HG03469 (cell line): Measurements from ENCODE around the gene XNDC1N.
A peak's percentile ranks its signal among the peaks of the same experiment; 100 is the strongest.
"Not testable (repeated sequence)": the region's sequence is repeated elsewhere in the genome, so short reads cannot be mapped to it uniquely, and the experiment has no call there.

Experiments
- ATAC-seq: cut with Tn5 transposase; IDR thresholded peaks from one replicate; pipeline ENCODE4 v1.9.1; 2021; ENCODE audit warnings: mild to moderate bottlenecking, moderate library complexity, moderate number of reproducible peaks; ENCODE audit not compliant: unreplicated experiment

The XNDC1N gene

DNA sequence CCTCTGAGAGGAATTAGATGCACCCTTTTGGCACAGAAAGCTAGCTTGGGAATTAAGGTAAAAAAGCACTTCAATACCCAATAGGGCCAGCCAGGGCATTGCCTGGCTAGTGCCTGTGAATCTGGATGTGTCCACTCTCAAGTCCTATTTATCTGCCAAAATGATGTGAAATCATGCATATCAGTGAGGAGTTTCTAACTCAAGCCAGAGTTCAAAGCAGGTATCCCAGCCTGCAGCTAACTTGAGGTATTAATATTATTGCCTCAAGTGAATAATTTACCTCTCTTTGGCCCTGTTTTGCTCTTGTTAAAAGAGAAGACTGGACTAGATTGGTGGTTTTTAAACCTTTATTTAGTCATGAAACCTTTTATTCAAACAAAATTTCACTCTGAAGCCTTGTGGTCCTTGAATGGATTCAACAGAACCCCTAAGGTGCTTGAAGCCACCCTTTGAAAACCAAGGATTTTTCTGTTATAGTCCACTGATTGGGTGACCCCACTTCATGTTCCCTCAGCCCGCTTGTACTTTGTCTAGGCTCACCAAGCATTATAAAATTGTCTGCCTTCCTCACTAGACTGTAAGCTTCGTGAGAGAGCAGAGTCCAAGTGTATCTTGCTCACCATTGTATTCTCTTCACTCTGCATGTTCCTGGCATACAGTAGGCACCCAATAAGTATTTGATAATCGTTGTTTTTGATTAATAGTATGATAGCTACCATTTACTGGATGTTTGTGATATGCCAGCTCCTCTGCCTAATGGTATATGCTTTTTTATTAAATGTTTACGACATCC is 4.9 kb upstream of the XNDC1N start:
- no peak for ATAC-seq

DNA sequence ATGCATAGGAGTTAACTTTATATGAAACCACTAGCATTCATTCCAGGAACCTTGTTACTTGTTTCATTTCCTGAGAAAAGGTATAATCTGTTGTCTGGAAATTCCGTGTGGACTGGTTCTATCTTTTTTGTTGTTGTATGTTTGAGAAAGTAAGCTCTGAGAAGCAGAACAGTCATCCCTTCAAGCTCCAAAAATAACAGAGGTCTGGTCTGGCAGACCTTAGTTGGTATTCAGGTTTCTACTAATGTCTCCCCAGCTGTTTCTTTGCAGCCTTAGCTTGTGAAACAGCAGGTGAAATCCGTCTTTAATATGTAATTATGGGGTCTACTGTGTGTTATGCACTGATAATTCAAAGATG is 2.8 kb upstream of the XNDC1N start:
- no peak for ATAC-seq

DNA sequence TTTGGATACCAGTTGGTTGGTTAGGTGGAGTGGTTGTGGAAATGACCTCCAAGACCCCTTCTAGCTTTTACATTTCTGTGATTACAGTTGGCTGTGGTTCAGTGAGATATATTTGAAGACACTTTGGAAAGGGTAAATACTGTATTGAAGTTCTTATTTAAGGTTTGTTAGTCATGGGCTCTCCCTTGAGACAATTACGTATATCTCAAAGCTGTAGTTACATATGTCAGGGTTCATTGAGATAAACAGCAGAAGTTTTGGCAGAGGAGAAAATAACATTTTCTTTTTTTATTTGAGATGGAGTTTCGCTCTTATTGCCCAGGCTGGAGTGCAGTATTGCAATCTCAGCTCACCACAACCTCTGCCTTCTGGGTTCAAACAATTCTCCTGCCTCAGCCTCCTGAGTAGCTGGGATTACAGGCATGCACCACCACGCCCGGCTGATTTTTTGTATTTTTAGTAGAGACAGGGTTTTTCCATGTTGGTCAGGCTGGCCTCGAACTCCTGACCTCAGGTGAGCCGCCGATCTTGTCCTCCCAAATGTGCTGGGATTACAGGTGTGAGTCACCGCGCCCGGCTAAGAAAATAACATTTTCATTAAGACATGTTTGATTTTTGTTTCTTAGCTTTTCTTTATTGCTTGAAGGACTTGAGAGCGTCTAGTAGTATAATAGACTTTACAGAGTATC is 2.3 kb upstream of the XNDC1N start:
- no peak for ATAC-seq

DNA sequence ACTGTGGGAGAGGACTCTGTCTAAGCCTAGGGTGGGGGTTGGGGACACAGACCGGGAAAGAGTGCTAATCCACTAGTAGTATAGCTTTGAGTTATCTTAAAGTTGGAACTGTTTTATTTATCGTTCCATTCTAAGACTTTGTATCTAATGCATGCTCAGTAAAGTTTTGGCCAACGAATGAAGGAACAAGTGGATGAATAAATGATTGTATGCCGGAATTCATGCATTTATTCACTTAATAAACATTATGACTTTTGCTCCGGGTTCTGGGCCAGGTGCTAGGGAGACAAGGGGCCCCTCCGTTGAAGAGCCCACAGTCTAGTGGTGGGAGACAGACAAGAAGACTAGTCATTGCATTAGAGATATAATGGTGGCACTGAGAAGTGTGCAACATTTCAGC is 1.1 kb upstream of the XNDC1N start:
- no peak for ATAC-seq

DNA sequence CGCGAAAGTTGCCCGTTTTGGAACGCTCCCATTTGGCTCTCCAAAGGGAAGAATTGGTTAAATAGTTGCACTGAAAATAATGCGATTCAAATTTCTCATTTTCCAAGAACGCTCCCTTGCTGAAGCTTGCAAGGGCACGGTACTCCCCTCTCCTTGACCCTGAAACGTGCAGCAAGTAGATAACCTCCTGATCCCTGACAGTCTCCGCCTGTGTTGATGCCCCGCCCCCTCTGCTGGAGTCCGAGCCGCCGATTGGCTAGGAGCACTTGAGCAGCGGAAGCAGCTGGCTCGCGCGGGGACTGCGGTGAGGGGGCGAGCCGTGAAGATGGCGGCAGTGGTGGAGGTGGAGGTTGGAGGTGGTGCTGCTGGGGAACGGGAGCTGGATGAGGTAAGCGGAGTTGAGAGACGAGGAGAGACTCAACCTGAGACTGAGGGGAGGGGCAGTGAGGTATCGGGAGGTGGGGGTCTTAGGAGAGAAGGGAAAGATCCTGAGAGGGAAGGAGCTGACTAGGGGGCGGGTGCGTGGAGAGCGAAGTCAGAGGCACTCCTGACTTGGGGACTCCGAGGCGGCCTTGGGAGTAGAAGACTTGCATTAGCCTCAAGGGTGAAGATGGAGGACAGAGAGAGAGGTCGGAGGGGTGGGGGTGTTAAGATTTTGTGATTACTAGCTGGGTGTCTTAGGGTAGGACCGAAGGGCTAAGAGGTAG is 496 bp upstream of the XNDC1N start, which contains the start of gene RNF121:
TSS of gene RNF121 (plus strand) at position 310 of the 707 bp plus-strand sequence. CDS start at position 326, 16 bp downstream.
- peak; percentile 53 for ATAC-seq

DNA sequence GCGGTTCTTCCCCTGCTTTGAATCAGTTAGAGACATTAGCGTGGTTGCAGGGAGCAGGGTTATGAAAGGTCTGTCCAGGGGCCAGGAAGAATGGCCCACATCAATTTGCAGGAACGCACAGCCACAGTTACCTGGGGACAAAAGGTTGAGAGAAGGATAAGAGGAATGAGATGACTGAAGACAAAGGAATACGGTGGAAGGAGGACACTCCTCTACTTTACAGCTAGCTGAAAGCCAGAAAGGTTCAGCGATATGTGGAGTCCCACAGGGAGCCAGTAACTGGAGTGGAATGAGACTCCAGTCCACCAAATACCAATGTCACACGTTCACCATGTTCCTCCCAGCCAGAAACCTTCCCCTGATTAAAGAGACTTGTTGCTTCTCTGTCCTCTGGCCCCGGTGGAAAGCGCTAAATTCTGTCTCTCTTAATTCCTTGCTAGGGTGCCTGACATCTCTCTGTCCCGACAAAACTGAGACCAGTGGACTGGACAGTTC is 10.7 kb downstream of the XNDC1N start:
- ATAC-seq: no peak

DNA sequence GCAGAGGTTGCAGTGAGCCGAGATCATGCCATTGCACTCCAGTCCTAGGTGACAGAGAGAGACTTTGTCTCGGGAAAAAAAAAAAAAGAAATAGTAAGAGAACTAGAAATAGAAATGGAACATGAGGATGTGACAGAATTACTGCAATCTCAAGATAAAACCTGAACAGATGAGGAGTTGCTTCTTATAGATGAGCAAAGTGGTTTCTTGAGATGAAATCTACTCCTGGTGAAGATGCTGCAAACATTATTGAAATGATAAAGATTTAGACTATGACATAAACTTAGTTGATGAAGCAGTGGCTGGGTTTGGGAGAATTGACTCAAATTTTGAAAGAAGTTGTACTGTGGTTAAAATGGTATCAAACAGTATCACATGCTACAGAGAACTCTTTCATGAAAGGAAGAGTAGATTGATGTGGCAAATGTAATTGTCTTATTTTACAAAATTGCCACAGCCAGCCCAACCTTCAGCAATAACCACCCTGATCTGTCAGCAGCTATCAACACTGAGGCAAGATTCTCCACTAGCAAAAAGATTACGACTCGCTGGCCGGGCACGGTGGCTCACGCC is 13.7 kb downstream of the XNDC1N start:
- no peak for ATAC-seq

DNA sequence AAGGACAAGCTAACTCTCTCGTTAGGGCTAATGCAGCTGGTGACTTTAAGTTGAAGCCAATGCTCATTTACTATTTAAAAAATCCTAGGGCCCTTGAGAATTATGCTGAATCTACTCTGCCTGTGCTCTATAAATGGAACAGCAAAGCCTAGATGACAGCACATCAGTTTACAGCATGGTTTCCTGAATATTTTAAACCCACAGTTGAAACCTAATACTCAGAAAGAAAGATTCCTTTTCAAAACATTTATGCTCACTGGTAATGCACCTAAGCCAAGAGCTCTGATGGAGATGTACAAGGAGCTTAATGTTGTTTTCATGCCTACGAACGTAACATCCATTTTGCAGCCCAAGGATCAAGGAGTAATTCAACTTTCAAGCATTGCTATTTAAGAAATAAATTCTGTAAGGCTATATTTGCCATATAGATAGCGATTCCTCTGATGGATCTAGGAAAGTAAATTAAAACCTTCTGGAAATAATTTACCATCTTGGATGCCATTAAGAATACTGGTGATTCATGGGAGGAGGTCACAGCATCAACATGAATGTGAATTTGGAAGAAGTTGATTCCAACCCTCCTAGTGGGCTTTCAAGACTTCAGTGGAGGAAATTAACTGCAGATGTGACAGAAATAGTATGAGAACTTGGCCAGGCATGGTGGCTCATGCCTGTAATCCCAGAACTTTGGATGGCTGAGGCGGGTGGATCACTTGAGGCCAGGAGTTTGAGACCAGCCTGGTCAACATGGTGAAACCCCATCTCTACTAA is 14.5 kb downstream of the XNDC1N start:
- no peak for ATAC-seq

DNA sequence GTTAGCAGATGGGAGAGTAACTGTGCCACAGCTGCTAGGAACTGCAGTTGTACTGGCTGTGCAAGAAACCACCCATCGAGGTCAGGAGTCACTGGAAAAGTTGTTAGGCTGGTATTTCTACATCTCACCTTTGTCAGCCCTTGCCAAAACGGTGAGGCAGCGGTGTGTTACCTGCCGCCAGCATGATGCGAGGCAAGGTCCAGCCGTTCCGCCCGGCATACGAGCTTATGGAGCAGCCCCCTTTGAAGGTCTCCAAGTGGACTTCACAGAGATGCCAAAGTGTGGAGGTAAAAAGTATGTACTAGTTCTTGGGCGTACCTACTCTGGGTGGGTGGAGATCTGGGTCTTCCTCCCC is 16.4 kb downstream of the XNDC1N start:
- ATAC-seq: not testable (repeated sequence)

DNA sequence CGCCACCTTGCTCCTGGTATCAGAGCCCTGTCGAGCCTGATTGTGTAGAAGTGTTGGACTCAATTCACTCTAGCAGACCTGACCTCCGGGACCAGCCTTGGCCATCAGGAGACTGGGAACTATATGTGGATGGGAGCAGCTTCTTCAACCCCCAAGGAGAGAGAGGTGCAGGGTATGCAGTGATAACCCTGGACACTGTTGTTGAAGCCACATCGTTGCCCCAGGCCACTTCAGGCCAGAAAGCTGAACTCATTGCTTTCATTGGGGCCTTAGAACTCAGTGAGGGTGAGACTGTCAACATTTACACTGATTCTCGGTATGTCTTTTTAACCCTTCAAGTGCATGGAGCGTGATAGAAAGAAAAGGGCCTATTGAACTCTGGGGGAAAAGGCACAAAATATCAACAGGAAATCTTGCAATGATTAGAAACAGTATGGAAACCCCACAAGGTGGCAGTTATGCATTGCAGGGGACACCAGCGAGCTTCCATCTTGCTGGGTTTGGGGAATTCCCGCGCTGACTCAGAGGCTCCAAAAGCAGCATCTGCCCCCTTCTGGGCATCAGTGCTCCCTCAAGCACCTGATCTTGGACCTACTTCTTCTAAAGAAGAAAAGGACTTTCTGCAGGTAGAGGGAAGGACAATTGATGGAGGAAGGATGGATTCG is 16.9 kb downstream of the XNDC1N start:
- not testable (repeated sequence) for ATAC-seq

DNA sequence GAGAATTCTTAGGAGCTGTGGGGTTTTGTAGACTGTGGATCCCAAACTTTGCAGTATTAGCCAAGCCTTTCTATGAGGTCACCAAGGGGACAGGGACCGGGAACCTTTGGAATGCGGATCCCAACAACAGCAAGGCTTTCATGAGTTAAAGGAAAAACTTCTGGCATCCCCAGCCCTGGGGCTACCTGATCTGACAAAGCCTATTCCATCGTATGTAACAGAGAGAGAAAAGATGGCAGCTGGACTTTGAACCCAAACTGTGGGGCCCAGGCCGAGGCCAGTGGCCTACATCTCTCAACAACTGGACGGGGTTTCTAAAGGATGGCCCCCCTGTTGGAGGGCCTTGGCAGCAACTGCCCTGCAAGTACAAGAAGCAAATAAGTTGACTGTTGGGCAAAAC is 17.6 kb downstream of the XNDC1N start:
- not testable (repeated sequence) for ATAC-seq

DNA sequence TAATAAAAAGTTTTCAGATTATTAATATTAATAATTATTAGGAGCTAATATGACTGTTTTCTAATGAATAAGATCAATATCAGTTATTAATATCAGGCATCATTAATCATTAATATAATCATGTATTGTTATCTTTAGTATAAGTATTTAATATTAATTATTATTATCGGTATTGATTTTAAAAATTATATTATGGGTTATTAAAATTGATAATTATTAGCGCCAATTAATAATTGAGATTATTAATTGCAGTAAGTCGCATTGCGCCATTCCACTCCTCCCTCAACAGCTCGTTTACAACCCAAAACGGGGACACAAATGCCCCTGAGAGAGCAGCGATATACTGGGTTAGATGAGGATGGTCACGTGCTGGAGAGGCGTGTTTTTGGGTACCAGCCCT is 20.2 kb downstream of the XNDC1N start:
- ATAC-seq: no peak

DNA sequence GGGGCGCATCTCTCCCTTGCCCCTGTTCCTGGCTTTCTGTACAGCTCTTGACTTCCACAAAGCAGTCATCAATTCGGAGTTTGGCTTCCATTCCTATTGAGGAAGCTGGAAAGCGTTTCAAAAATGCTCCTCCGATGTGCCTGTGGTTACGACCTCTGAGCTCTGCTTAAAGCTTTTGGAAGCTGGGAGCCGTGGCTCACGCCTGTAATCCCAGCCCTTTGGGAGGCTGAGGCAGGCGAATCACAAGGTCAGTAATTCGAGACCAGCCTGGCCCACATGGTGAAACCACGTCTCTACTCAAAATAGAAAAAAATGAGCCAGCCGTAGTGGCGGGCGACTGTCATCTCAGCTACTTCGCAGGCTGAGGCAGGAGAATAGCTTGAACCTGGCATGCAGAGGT is 27.3 kb downstream of the XNDC1N start:
- not testable (repeated sequence) for ATAC-seq

DNA sequence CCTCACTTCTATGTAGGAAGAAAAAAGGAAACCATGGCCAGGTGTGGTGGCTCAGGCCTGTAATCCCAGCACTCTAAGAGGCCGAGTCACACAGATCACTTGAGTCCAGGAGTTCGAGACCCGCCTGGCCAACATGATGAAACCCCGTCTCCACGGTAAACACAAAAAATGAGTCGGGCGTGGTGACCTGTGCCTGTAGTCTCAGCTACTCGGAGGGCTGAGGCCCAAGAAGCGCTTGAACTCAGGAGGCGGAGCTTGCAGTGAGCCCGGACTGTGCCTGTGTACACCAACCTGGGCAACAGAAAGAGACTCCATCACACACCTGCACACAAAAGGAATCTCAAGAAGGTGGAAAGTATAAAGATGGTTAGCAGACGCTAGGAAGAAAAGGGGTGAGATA is 32.4 kb downstream of the XNDC1N start:
- no peak for ATAC-seq

DNA sequence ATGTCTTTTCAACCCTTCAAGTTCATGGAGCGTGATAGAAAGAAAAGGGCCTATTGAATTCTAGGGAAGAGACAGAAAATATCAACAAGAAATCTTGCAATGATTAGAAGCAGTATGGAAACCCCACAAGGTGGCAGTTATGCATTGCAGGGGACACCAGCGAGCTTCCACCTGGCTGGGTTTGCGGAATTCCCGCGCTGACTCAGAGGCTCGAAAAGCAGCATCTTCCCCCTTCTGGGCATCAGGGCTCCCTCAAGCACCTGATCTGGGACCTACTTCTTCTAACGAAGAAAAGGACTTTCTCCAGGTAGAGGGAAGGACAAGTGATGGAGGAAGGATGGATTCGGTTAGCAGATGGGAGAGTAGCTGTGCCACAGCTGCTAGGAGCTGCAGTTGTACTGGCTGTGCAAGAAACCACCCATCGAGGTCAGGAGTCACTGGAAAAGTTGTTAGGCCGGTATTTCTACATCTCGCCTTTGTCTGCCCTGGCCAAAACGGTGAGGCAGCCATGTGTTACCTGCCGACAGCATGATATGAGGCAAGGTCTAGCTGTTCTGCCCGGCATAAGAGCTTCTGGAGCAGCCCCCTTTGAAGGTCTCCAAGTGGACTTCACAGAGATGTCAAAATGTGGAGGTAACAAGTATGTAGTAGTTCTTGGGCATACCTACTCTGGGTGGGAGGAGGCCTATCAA is 39.1 kb downstream of the XNDC1N start:
- not testable (repeated sequence) for ATAC-seq

DNA sequence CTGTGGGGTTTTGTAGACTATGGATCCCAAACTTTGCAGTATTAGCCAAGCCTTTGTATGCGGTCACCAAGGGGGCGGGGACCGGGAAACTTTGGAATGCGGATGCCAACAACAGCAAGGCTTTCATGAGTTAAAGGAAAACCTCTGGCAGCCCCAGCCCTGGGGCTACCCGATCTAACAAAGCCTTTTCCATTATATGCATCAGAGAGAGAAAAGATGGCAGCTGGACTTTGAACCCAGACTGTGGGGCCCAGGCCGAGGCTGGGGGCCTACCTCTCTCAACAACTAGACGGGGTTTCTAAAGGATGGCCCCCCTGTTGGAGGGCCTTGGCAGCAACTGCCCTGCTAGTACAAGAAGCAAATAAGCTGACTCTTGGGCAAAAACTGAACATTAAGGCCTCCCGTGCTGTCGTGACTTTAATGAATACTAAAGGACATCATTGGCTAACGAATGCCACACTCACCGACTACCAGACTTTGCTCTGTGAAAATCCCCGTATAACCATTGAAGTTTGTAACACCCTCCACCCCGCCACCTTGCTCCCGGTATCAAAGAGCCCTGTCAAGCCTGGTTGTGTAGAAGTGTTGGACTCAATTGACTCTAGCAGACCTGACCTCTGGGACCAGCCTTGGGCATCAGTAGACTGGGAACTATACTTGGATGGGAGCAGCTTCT is 39.9 kb downstream of the XNDC1N start:
- ATAC-seq: not testable (repeated sequence)

DNA sequence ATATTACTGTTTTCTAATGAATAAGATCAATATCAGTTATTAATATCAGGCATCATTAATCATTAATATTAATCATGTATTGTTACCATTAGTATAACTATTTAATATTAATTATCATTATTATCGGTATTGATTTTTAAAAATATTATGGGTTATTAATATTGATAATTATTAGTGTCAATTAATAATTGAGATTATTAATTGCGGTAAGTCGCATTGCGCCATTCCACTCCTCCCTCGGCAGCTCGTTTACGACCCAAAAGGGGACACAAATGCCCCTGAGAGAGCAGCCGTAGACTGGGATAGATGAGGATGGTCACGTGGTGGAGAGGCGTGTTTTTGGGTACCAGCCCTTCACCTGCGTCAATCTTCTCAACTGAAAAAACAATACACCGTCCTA is 42.6 kb downstream of the XNDC1N start:
- not testable (repeated sequence) for ATAC-seq
